G401 (cell line): ENCODE results near the gene CALR. TPM values are rescaled to one million over a fixed set of nuclear protein-coding genes. Genes with fewer than 3 reads are reported as not detected.
"Not testable (repeated sequence)": the region's sequence is repeated elsewhere in the genome, so short reads cannot be mapped to it uniquely, and the experiment has no call there.

Source experiments
- DNase-seq: peaks from one replicate; pipeline ENCODE4 v3.0.0-alpha.2; 2015; ENCODE audit warnings: low spot score
- in situ Hi-C: cut with HindIII; loops from 2 replicates; pipeline ENCODE4 v1.10.0; 2016; ENCODE audit warnings: low sequenced_read_pairs, mixed read lengths
- total RNA-seq: library from RNA; depleted of rRNA; stranded (reverse); fragments of >200 nt; shearing (Covaris generic); gene quantifications from 2 replicates; pipeline ENCODE4 v1.2.3, GENCODE V29; 2014; rRNA removed

The CALR gene
- 1,471 and 1,755 TPM in 2 replicates for total RNA-seq

DNA sequence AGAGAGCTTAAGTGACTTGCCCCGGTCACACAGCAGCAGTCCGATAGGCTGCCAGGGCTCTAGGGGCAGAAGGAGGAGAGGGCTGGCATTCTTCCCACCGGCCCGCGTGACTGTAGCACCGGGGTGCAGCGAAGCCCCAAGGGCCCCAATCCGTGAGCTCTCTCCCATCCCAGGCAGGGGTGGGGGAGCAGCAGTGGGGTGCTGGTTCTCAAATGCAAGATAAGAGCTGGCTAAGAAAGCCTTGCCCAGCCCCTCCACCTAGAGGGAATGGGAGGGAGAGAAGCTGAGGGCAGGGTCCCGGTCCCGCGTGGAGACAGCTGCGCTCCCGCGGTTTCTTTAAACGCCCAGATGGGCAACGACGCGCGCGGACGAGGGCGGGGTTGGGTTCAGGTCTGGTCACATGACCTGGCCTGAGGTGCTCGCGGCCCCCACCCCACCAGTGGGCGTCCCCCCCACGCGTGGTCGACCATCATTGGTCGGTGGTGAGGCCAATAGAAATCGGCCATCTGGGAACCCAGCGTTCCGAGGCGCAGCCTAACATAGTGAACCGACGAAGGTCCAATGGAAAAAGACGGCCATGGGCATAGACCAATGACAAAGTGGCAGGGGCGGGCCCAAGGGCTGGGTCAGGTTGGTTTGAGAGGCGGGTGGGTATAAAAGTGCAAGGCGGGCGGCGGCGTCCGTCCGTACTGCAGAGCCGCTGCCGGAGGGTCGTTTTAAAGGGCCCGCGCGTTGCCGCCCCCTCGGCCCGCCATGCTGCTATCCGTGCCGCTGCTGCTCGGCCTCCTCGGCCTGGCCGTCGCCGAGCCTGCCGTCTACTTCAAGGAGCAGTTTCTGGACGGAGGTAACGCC is at the start of gene CALR:
TSS of gene CALR (plus strand) at position 683 of the 852 bp plus-strand sequence. CDS start at position 754, 71 bp downstream.
- in situ Hi-C loops, result no loop called here
- DNase-seq, result peak; percentile 100

GRCh38 chr19:12890299-12890786 is 48.1 kb upstream of the CALR start:
- DNase-seq, in situ Hi-C loops: not testable (repeated sequence)

GRCh38 chr19:12890787-12891552 is 47.4 kb upstream of the CALR start, which contains the start of gene GCDH:
TSS of gene GCDH (plus strand) at chr19:12891160. CDS start at chr19:12891305, 145 bp downstream.
- peak; percentile 100 for DNase-seq
- in situ Hi-C loops, result no loop called here

- no peak for DNase-seq
- in situ Hi-C loops, result no loop called here
Measured at GRCh38 chr19:12891553-12892021, 46.8 kb upstream of the CALR start.

- no peak for DNase-seq
- in situ Hi-C loops, result no loop called here
Measured at GRCh38 chr19:12893582-12893981, 44.8 kb upstream of the CALR start.

DNA sequence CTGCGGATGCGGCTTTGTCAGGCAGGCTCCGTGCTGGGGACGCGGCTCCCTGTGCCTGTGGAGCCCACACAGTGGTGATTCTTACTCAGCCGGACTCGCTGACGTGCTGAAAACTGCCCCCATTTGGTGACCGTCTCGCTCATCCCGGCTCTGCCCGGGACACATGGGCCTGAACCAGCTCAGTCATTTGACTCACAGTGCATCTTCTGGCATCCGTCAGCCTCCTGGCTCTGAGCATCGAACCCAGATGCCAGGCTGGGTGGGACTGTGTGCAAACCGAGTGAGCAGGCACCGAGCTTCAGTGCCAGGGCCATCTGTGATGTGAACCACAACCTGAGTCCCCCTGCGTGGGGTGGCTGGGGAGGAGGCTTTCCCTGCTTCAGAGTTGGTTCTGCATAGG is 41.9 kb upstream of the CALR start:
- peak; percentile 79 for DNase-seq
- in situ Hi-C loops, result no loop called here

DNA sequence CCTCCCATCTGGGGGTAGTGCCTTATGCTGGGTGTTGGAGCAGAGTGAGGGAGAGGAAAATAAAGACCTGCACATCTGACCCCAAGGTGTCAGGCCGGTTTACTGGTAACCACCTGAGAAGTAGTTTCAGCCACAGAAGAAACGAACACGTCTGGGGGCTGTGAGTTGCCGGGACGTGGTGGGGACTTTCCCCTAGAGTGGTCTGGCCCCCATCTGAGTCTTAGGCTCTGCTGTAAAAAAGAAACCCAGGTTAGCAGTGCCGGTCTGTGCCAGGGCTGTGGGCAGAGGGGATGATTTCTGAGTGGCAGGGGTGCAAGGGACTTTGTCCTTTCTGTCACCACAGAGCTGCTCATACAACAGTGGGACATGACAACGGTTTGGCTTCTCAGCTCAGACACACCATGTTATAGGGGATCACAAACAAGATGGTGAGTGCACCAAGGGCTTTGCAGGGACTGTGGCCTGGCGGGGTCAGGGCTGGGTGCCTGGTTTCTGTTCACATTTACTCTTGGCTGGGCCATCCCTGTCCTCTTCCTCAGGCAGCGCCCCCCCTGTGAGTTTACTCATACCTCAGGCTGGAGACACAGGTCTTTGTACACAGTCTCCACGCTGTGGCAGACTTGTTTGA is 38.4 kb upstream of the CALR start:
- in situ Hi-C loops, result loop anchor here (25.0 kb wide), 1 partner anchor 162 kb away; no protein-coding TSS in a partner anchor
- no peak for DNase-seq

GRCh38 chr19:12907166-12907565 is 31.2 kb upstream of the CALR start:
- in situ Hi-C loops, result loop anchor here (25.0 kb wide), 1 partner anchor 155 kb away; no protein-coding TSS in a partner anchor
- no peak for DNase-seq

DNA sequence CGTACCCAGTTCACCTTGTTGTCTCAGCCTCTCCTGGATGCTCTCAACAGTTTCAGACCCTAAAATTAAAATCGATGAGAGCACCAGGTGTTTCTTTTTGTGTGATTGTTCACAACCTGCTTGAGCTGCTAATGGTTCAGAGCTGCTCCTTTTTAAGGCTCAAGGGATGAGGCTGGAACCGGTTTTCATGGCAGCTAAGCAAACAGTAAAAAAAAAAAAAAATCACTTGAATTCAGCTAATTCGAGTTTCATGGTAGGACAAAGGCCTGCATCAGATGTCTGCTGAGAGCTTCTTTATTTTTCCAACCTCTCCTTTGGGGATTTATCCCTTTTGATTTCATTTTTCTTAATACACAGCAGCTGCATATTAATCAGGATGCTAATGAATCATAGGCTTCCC is 25.8 kb upstream of the CALR start:
- in situ Hi-C loops, result loop anchor here (25.0 kb wide), 1 partner anchor 150 kb away; no protein-coding TSS in a partner anchor
- DNase-seq, result no peak

DNA sequence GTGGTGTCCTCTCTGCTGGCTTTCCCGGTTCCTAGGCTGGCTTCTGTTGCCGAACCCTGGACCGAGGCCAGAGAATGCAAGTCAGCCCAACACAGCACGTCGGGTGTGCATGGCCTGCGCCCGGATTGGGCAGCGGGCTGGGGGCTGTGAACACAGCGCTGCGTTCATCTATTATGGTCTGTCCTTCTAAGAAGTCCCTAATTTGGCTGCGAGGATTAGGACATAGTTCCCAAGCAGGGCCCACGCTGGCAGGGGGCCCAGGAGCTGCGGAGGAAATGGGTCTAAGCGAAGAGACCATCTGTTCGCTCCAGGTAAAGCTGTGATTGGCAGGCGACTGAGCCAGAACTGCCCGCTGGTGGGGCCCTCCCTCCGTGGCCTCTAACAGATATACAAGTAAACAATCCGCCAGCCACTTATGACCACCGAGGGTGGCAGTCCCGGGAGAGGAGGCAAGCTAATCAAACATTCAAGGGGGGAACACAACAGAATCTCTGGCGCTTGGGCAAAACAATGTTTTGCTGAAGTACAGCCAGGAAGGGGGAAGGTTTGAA is 25.3 kb upstream of the CALR start:
- in situ Hi-C loops, result loop anchor here (25.0 kb wide), 1 partner anchor 149 kb away; no protein-coding TSS in a partner anchor
- DNase-seq, result peak; percentile 98

GRCh38 chr19:12913851-12914690 is 24.3 kb upstream of the CALR start:
- DNase-seq, result no peak
- in situ Hi-C loops, result loop anchor here (25.0 kb wide), 1 partner anchor 148 kb away; no protein-coding TSS in a partner anchor

GRCh38 chr19:12915860-12916259 is 22.5 kb upstream of the CALR start:
- not testable (repeated sequence) for DNase-seq
- in situ Hi-C loops, result loop anchor here (25.0 kb wide), 1 partner anchor 146 kb away; no protein-coding TSS in a partner anchor

DNA sequence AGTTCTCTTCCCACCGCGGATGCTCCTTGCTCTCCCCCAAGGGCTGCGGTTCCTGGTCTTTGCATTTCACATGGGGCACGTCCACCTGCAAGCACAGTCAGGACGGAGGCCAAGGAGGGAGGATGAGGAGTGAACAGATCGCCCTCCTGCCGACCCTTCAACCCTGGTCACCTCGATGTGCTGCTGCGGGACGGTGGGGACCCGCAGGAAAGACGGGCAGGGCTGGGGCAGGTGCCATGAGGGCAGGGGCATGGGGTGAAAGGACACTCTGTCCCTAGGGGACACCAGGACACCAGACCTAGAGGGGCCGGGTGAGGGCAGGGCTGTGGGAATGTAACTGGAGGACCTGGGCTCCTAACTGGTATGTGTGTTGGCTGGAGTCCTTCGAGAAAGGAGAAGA is 20.2 kb upstream of the CALR start:
- no peak for DNase-seq
- in situ Hi-C loops, result loop anchor here (25.0 kb wide), 1 partner anchor 144 kb away; no protein-coding TSS in a partner anchor

- in situ Hi-C loops, result loop anchor here (25.0 kb wide), 1 partner anchor 141 kb away; no protein-coding TSS in a partner anchor
- no peak for DNase-seq
Measured at GRCh38 chr19:12921047-12921446, 17.4 kb upstream of the CALR start.

DNA sequence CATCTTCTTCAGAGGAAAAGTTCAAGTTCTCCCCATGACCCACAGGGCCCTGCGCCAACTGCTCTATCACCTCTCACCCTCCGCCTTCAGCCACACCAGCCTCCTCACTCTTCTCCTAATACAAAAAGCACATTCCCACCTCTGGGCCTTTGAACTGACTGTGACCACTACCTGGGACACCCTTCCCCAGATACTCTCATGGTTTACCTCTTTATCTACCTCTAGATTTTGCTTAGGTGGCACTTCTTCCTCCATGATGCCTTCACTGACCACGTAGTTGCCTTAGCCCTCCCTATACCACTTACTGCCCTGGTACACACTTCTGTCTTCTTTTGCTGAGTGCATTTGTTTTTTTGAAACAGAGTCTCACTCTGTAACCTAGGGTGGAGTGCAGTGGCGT is 15.4 kb upstream of the CALR start:
- DNase-seq, result no peak
- in situ Hi-C loops, result loop anchor here (25.0 kb wide), 1 partner anchor 139 kb away; no protein-coding TSS in a partner anchor

GRCh38 chr19:12924621-12925310 is 13.6 kb upstream of the CALR start:
- no peak for DNase-seq
- in situ Hi-C loops, result loop anchor here (25.0 kb wide), 1 partner anchor 138 kb away; no protein-coding TSS in a partner anchor
